Gastroesophageal sphincter (tissue), 2 donors: ENCODE measurements around the gene RAB38.

Experiments used
- POLR2A ChIP-seq, 2 donors: fragments of 450-650 bp; IDR thresholded peaks; one replicate each; pipeline ENCODE4 v1.6.1; 2017; ENCODE audit warnings: antibody characterized with exemption in 2 of 2, mild to moderate bottlenecking in 2 of 2, moderate library complexity in 1 of 2
- POLR2AphosphoS5 ChIP-seq: sonication (generic); formaldehyde crosslinking; IDR thresholded peaks from one replicate; pipeline ENCODE4 v1.6.1; 2017; ENCODE audit warnings: antibody characterized with exemption

- TF ChIP-seq POLR2A (IDR thresholded peaks at IDR 0.05) (no peak), POLR2AphosphoS5 (no peak)
Measured at GRCh38 chr11:88064097-88064705, 111.0 kb downstream of the RAB38 start.
